Progenitor cell of endocrine pancreas (in vitro differentiated cells): Measurements from ENCODE around the gene SLC22A31. TPM values are rescaled to one million over a fixed set of nuclear protein-coding genes. Genes with fewer than 3 reads are reported as not detected.

Experiments used
- DNase-seq: peaks from one replicate; pipeline ENCODE4 v3.0.0; 2021; ENCODE audit warnings: low spot score; ENCODE audit not compliant: unreplicated experiment
- H3K27ac Mint-ChIP-seq: 2 replicates; pipeline ENCODE4 v1.8.0; 2021; ENCODE audit warnings: mild to moderate bottlenecking, moderate library complexity, mixed read lengths
- H3K27me3 Mint-ChIP-seq: 2 replicates; pipeline ENCODE4 v1.8.0; 2021; ENCODE audit warnings: mixed read lengths
- H3K36me3 Mint-ChIP-seq: 2 replicates; pipeline ENCODE4 v1.8.0; 2022; ENCODE audit warnings: mixed read lengths; ENCODE audit not compliant: insufficient read depth
- H3K4me1 Mint-ChIP-seq: 2 replicates; pipeline ENCODE4 v1.8.0; 2021; ENCODE audit warnings: low read depth, mixed read lengths
- H3K4me3 Mint-ChIP-seq: 2 replicates; pipeline ENCODE4 v1.8.0; 2021; ENCODE audit warnings: low read depth, mild to moderate bottlenecking, moderate library complexity, mixed read lengths
- H3K9me3 Mint-ChIP-seq: 2 replicates; pipeline ENCODE4 v1.8.0; 2021; ENCODE audit warnings: low read depth, mixed read lengths
- total RNA-seq: library from RNA; stranded (reverse); gene quantifications from 2 replicates; pipeline ENCODE4 v1.2.1, GENCODE V29; 2021
- TF ChIP-seq, protein P1 (sequence below): fragments of 200-600 bp; sonication (generic); IDR thresholded peaks from one replicate; pipeline ENCODE4 v1.5.0; 2021; ENCODE audit warnings: antibody characterized with exemption, mild to moderate bottlenecking; ENCODE audit not compliant: unreplicated experiment

The SLC22A31 gene
- total RNA-seq, 1 donor from 2014 or later: 6.9 TPM

DNA sequence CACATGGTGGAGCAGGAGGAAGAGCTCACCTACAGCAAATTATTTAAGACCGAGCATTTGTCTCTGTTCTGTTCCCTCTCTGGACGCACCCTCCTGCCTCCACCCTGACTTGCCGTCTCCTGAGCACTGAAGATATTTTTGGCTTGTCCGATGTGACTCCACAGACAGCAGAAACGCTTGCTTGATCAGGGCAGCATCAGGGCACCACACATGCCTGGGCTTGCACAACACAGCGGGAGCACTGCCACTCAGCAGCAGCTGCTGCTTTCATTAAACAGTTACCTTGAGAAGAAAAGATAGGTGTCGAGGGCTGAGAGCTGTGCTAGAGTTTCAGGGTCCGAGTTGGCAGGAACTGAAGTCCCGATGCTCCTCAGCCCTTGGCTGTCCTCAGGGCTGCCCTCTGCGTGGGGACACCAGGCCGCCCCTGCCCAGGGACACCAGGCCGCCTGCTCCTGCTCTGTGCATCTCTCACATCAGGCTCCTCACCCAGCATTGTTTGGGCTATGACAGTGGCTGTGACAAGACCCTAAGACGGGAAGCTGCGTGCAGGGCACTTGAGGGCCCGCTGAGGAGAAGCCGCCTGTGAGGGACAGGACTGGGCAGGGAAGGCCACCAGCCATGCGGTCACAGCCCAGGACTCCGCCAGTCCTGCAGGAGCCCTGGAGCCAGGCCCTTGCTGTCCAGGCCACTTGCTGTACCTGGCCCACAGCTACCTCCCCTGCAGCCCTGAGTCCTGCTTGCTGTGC, 50.1 kb downstream of the SLC22A31 start:
- Mint-ChIP-seq H3K4me1 (no peaks in the 10 kb centered on the region), H3K27me3 (no peaks in the 10 kb centered on the region), H3K9me3 (peaks cover 7% of the 10 kb centered on the region), H3K36me3 (peaks cover 29% of the 10 kb centered on the region), H3K4me3 (no peak overlapping the region), H3K27ac (no peak overlapping the region)
- TF ChIP-seq, protein P1, sequence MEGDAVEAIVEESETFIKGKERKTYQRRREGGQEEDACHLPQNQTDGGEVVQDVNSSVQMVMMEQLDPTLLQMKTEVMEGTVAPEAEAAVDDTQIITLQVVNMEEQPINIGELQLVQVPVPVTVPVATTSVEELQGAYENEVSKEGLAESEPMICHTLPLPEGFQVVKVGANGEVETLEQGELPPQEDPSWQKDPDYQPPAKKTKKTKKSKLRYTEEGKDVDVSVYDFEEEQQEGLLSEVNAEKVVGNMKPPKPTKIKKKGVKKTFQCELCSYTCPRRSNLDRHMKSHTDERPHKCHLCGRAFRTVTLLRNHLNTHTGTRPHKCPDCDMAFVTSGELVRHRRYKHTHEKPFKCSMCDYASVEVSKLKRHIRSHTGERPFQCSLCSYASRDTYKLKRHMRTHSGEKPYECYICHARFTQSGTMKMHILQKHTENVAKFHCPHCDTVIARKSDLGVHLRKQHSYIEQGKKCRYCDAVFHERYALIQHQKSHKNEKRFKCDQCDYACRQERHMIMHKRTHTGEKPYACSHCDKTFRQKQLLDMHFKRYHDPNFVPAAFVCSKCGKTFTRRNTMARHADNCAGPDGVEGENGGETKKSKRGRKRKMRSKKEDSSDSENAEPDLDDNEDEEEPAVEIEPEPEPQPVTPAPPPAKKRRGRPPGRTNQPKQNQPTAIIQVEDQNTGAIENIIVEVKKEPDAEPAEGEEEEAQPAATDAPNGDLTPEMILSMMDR: no peak
- no peak for DNase-seq

DNA sequence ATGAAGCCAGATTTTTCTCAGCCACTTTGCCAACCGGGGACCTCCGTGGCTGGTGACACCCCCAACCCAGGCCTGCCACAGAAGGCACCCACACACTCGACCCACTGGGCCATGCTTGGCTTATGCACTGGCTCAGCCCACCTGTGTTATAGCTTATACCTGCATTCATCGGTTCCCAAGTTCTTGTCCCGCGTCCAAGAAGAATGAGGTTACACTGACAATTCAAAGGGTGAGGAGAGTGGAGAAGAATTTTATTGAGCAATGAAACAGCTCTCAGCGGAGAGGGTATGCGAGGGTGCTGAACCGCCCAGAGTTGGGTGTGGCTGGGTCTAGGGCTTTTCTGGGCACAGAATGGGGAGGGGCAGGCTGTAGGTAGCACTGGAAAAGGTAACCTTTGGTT, 51.0 kb downstream of the SLC22A31 start:
- TF ChIP-seq, protein P1: no peak
- H3K4me3 Mint-ChIP-seq: no peak overlapping the region
- peaks cover 29% of the 10 kb centered on the region for H3K36me3 Mint-ChIP-seq
- H3K9me3 Mint-ChIP-seq: peaks cover 7% of the 10 kb centered on the region
- no peak overlapping the region for H3K27ac Mint-ChIP-seq
- H3K4me1 Mint-ChIP-seq: no peaks in the 10 kb centered on the region
- DNase-seq: no peak
- no peaks in the 10 kb centered on the region for H3K27me3 Mint-ChIP-seq

DNA sequence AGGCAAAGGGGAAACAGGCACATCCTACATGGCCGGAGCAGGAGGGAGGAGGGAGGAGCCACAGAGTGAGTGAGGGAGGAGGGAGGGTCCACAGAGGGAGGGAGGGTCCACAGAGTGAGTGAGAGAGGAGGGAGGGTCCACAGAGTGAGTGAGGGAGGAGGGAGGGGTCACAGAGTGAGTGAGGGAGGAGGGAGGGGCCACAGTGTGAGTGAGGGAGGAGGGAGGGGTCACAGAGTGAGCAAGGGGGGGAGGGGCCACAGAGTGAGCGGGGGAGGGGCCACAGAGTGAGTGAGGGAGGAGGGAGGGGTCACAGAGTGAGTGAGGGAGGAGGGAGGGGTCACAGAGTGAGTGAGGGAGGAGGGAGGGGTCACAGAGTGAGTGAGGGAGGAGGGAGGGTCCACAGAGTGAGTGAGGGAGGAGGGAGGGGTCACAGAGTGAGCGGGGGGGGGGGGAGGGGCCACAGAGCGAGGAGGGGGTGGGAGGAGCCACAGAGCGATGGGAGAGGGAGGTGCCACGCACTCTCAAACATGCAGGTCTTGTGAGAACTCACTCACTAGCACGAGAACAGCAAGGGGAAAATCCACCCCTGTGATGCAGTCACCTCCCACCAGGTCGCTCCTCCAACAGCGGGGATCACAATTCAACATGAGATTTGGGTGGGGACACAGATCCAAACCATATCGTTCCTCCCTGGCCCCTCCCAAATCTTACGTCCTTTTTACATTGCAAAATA, 53.1 kb downstream of the SLC22A31 start:
- no peak for DNase-seq
- Mint-ChIP-seq H3K36me3 (peaks cover 29% of the 10 kb centered on the region), H3K27ac (no peak overlapping the region), H3K9me3 (peaks cover 7% of the 10 kb centered on the region), H3K4me1 (no peaks in the 10 kb centered on the region), H3K27me3 (no peaks in the 10 kb centered on the region), H3K4me3 (no peak overlapping the region)
- TF ChIP-seq, protein P1: no peak

DNA sequence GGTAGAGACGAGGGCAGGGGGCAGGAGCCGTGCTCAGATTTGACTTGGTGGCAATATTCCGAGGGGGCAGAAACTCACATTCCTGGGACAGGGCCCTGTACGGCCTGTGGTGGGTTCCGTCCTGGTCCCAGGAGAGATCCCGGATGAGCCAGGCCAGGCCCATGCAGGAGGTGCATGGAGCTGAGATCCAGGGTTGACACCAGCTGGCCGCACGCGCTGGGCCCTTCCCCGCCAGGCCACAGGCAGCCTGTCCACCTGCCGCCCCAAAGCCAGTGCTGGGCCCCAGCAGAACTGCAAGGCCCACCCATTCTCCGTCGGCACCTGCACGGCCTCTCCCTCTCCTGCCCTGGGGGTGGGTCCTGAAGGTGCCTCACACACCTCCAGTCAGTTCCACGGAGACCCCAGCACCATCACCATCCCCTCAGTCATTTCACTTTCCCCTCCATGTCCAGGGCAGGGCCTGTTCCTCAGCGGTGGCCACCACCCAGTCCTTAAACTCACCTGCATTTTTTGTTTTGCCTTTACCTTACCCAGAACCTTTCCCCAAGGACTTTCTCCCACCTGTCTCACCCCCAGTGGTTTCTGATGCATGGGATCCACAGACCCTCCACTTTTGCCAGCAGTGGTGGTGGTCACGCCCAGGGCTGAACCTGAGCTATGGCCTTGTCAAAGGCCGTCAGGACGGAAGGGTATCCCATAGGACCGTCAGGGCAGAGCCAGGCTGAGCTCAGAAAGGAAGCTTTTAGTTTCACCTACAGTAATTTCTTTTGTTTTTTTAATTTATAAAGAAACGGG, 53.9 kb downstream of the SLC22A31 start:
- Mint-ChIP-seq H3K9me3 (peaks cover 7% of the 10 kb centered on the region), H3K36me3 (peaks cover 27% of the 10 kb centered on the region), H3K4me1 (no peaks in the 10 kb centered on the region), H3K27ac (no peak overlapping the region), H3K27me3 (no peaks in the 10 kb centered on the region), H3K4me3 (no peak overlapping the region)
- no peak for DNase-seq
- TF ChIP-seq, protein P1: no peak

Other genes with a start within 250 kb of the SLC22A31 start
- 12.5 and 12.9 TPM in 2 replicates for gene CBFA2T3, start 223.3 kb downstream of the SLC22A31 start, total RNA-seq
- 25.2 and 31.3 TPM in 2 replicates for gene ACSF3, start 106.7 kb downstream of the SLC22A31 start, total RNA-seq
- gene CDH15, start 28.8 kb downstream of the SLC22A31 start, total RNA-seq: not detected in 2 replicates
- 10.5 and 11.2 TPM in 2 replicates for gene ZNF778, start 17.2 kb upstream of the SLC22A31 start, total RNA-seq